Activated CD4-positive, alpha-beta T cell treated with anti-CD3 and anti-CD28 coated beads, Interleukin-2, amount 10 ng/mL, durations not matched to agents 24 days and 14 days (primary cell): ENCODE results near the gene SEMA3C. TPM values are rescaled to one million over a fixed set of nuclear protein-coding genes. Genes with fewer than 3 reads are reported as not detected.

ENCODE experiments used
- DNase-seq: peaks from one replicate; pipeline ENCODE4 v3.0.0; 2022
- H3K27ac Mint-ChIP-seq: one replicate; pipeline ENCODE4 v1.8.0; 2022; ENCODE audit warnings: mild to moderate bottlenecking, mixed read lengths
- H3K27me3 Mint-ChIP-seq: one replicate; pipeline ENCODE4 v1.8.0; 2022; ENCODE audit warnings: mixed read lengths
- H3K36me3 Mint-ChIP-seq: one replicate; pipeline ENCODE4 v1.8.0; 2022; ENCODE audit warnings: low read depth, mild to moderate bottlenecking, mixed read lengths
- H3K4me1 Mint-ChIP-seq: one replicate; pipeline ENCODE4 v1.8.0; 2021; ENCODE audit warnings: mixed read lengths
- H3K4me3 Mint-ChIP-seq: one replicate; pipeline ENCODE4 v1.8.0; 2022; ENCODE audit warnings: mild to moderate bottlenecking, moderate library complexity, mixed read lengths
- H3K9me3 Mint-ChIP-seq: one replicate; pipeline ENCODE4 v1.8.0; 2021; ENCODE audit warnings: mixed read lengths
- intact Hi-C: fragments of 100-400 bp; cut with micrococcal nuclease; formaldehyde crosslinking; loops from one replicate; pipeline ENCODE4 v1.15.1; 2023
- total RNA-seq: library from RNA; stranded (reverse); gene quantifications from 2 replicates; pipeline ENCODE4 v1.2.3, GENCODE V29; 2022

SEMA3C gene
- total RNA-seq, 1 donor from 2014 or later, result not detected

- intact Hi-C loops, result no loop called here
- no peak for DNase-seq
- Mint-ChIP-seq H3K4me3 (no peak overlapping the region), H3K4me1 (no peaks in the 10 kb centered on the region), H3K27ac (no peak overlapping the region), H3K36me3 (no peaks in the 10 kb centered on the region), H3K9me3 (no peaks in the 10 kb centered on the region), H3K27me3 (no peaks in the 10 kb centered on the region)
Measured at GRCh38 chr7:80773787-80774508, 144.9 kb downstream of the SEMA3C start.

- no peak overlapping the region for H3K4me3 Mint-ChIP-seq
- no peaks in the 10 kb centered on the region for H3K9me3 Mint-ChIP-seq
- no peaks in the 10 kb centered on the region for H3K36me3 Mint-ChIP-seq
- no peak overlapping the region for H3K27ac Mint-ChIP-seq
- H3K4me1 Mint-ChIP-seq, result no peaks in the 10 kb centered on the region
- intact Hi-C loops, result no loop called here
- no peak for DNase-seq
- no peaks in the 10 kb centered on the region for H3K27me3 Mint-ChIP-seq
Measured at GRCh38 chr7:80772347-80772993, 146.4 kb downstream of the SEMA3C start.

GRCh38 chr7:80771523-80771922, 147.3 kb downstream of the SEMA3C start:
- Mint-ChIP-seq H3K27ac (no peak overlapping the region), H3K4me1 (no peaks in the 10 kb centered on the region), H3K36me3 (no peaks in the 10 kb centered on the region), H3K9me3 (no peaks in the 10 kb centered on the region), H3K27me3 (no peaks in the 10 kb centered on the region), H3K4me3 (no peak overlapping the region)
- no peak for DNase-seq
- intact Hi-C loops, result no loop called here

GRCh38 chr7:80770675-80771081, 148.2 kb downstream of the SEMA3C start:
- no peak overlapping the region for H3K4me3 Mint-ChIP-seq
- no peaks in the 10 kb centered on the region for H3K36me3 Mint-ChIP-seq
- H3K27me3 Mint-ChIP-seq, result no peaks in the 10 kb centered on the region
- DNase-seq, result no peak
- H3K4me1 Mint-ChIP-seq, result no peaks in the 10 kb centered on the region
- H3K9me3 Mint-ChIP-seq, result no peaks in the 10 kb centered on the region
- H3K27ac Mint-ChIP-seq, result no peak overlapping the region
- intact Hi-C loops, result no loop called here

GRCh38 chr7:80770061-80770460, 148.8 kb downstream of the SEMA3C start:
- H3K4me1 Mint-ChIP-seq, result no peaks in the 10 kb centered on the region

GRCh38 chr7:80768756-80769155, 150.1 kb downstream of the SEMA3C start:
- H3K9me3 Mint-ChIP-seq, result no peaks in the 10 kb centered on the region
- H3K27ac Mint-ChIP-seq, result no peak overlapping the region
- no peak overlapping the region for H3K4me3 Mint-ChIP-seq
- no peaks in the 10 kb centered on the region for H3K4me1 Mint-ChIP-seq
- H3K27me3 Mint-ChIP-seq, result no peaks in the 10 kb centered on the region
- no peak for DNase-seq
- intact Hi-C loops, result no loop called here
- no peaks in the 10 kb centered on the region for H3K36me3 Mint-ChIP-seq

More at GRCh38 chr7:80770061-80770460, 148.8 kb downstream of the SEMA3C start:
- no peaks in the 10 kb centered on the region for H3K27me3 Mint-ChIP-seq
- intact Hi-C loops, result no loop called here
- no peak overlapping the region for H3K27ac Mint-ChIP-seq
- DNase-seq, result no peak
- no peaks in the 10 kb centered on the region for H3K36me3 Mint-ChIP-seq
- H3K9me3 Mint-ChIP-seq, result no peaks in the 10 kb centered on the region
- H3K4me3 Mint-ChIP-seq, result no peak overlapping the region

GRCh38 chr7:80767654-80768053, 151.2 kb downstream of the SEMA3C start:
- intact Hi-C loops, result no loop called here
- Mint-ChIP-seq H3K27ac (no peak overlapping the region), H3K36me3 (no peaks in the 10 kb centered on the region), H3K9me3 (no peaks in the 10 kb centered on the region), H3K4me1 (no peaks in the 10 kb centered on the region), H3K27me3 (no peaks in the 10 kb centered on the region), H3K4me3 (no peak overlapping the region)
- no peak for DNase-seq

- DNase-seq, result no peak
- Mint-ChIP-seq H3K9me3 (no peaks in the 10 kb centered on the region), H3K36me3 (no peaks in the 10 kb centered on the region), H3K4me1 (no peaks in the 10 kb centered on the region), H3K27me3 (no peaks in the 10 kb centered on the region), H3K27ac (no peak overlapping the region), H3K4me3 (no peak overlapping the region)
- intact Hi-C loops, result no loop called here
Measured at GRCh38 chr7:80766724-80767123, 152.1 kb downstream of the SEMA3C start.

- no peaks in the 10 kb centered on the region for H3K4me1 Mint-ChIP-seq
- DNase-seq, result no peak
- H3K9me3 Mint-ChIP-seq, result no peaks in the 10 kb centered on the region
- intact Hi-C loops, result no loop called here
- no peak overlapping the region for H3K4me3 Mint-ChIP-seq
- H3K36me3 Mint-ChIP-seq, result no peaks in the 10 kb centered on the region
- no peaks in the 10 kb centered on the region for H3K27me3 Mint-ChIP-seq
- H3K27ac Mint-ChIP-seq, result no peak overlapping the region
Measured at GRCh38 chr7:80764132-80764531, 154.7 kb downstream of the SEMA3C start.

- Mint-ChIP-seq H3K4me1 (no peaks in the 10 kb centered on the region), H3K27ac (no peak overlapping the region), H3K4me3 (no peak overlapping the region), H3K27me3 (no peaks in the 10 kb centered on the region), H3K36me3 (no peaks in the 10 kb centered on the region), H3K9me3 (no peaks in the 10 kb centered on the region)
- DNase-seq, result no peak
- intact Hi-C loops, result no loop called here
Measured at GRCh38 chr7:80763704-80764103, 155.1 kb downstream of the SEMA3C start.

GRCh38 chr7:80763289-80763688, 155.6 kb downstream of the SEMA3C start:
- Mint-ChIP-seq H3K27me3 (no peaks in the 10 kb centered on the region), H3K4me1 (no peaks in the 10 kb centered on the region), H3K27ac (no peak overlapping the region), H3K4me3 (no peak overlapping the region), H3K36me3 (no peaks in the 10 kb centered on the region), H3K9me3 (no peaks in the 10 kb centered on the region)
- no peak for DNase-seq
- intact Hi-C loops, result no loop called here

- H3K9me3 Mint-ChIP-seq, result no peaks in the 10 kb centered on the region
- intact Hi-C loops, result no loop called here
- no peaks in the 10 kb centered on the region for H3K4me1 Mint-ChIP-seq
- H3K36me3 Mint-ChIP-seq, result no peaks in the 10 kb centered on the region
- no peak overlapping the region for H3K4me3 Mint-ChIP-seq
- DNase-seq, result no peak
- H3K27ac Mint-ChIP-seq, result no peak overlapping the region
- no peaks in the 10 kb centered on the region for H3K27me3 Mint-ChIP-seq
Measured at GRCh38 chr7:80760292-80760691, 158.6 kb downstream of the SEMA3C start.

GRCh38 chr7:80752954-80753690, 165.7 kb downstream of the SEMA3C start:
- Mint-ChIP-seq H3K27me3 (no peaks in the 10 kb centered on the region), H3K4me3 (no peak overlapping the region), H3K27ac (no peak overlapping the region), H3K36me3 (no peaks in the 10 kb centered on the region), H3K4me1 (no peaks in the 10 kb centered on the region), H3K9me3 (no peaks in the 10 kb centered on the region)
- intact Hi-C loops, result no loop called here
- no peak for DNase-seq

GRCh38 chr7:80749270-80749669, 169.6 kb downstream of the SEMA3C start:
- intact Hi-C loops, result no loop called here
- H3K9me3 Mint-ChIP-seq, result no peaks in the 10 kb centered on the region
- no peak overlapping the region for H3K4me3 Mint-ChIP-seq
- no peaks in the 10 kb centered on the region for H3K4me1 Mint-ChIP-seq
- H3K27me3 Mint-ChIP-seq, result no peaks in the 10 kb centered on the region
- no peak overlapping the region for H3K27ac Mint-ChIP-seq
- DNase-seq, result no peak
- H3K36me3 Mint-ChIP-seq, result no peaks in the 10 kb centered on the region
